LNCAP (cell line): Measurements from ENCODE around the gene ZNF337.

ENCODE experiments used
- CTCF ChIP-seq: fragments of 450-650 bp; IDR thresholded peaks from 2 replicates; pipeline ENCODE4 v1.5.1; 2017; ENCODE audit warnings: mild to moderate bottlenecking

The ZNF337 gene

GRCh38 chr20:25733903-25734302, 37.2 kb upstream of the ZNF337 start:
- no peak for TF ChIP-seq CTCF

GRCh38 chr20:25730862-25731261, 34.2 kb upstream of the ZNF337 start:
- no peak for TF ChIP-seq CTCF

- TF ChIP-seq CTCF, result no peak
Observed at GRCh38 chr20:25726357-25726756, 29.7 kb upstream of the ZNF337 start.

GRCh38 chr20:25725639-25726038, 29.0 kb upstream of the ZNF337 start:
- no peak for TF ChIP-seq CTCF

- TF ChIP-seq CTCF, result no peak
Observed at GRCh38 chr20:25723975-25724374, 27.3 kb upstream of the ZNF337 start.

- no peak for TF ChIP-seq CTCF
Observed at GRCh38 chr20:25720285-25720684, 23.6 kb upstream of the ZNF337 start.

- no peak for TF ChIP-seq CTCF
Observed at GRCh38 chr20:25707695-25708094, 11.0 kb upstream of the ZNF337 start.

- no peak for TF ChIP-seq CTCF
Observed at GRCh38 chr20:25706793-25707192, 10.1 kb upstream of the ZNF337 start.
